A673 (cell line): Measurements from ENCODE around the gene KRCC1.

Experiments
- CTCF ChIP-seq: fragments of 300-800, 200-600 bp; sonication (generic); conservative IDR thresholded peaks from 2 replicates; pipeline ENCODE4 v1.5.1; 2017; ENCODE audit warnings: low read depth, mild to moderate bottlenecking, antibody characterized with exemption, low read length, moderate library complexity, mixed read lengths
- EZH2 ChIP-seq: fragments of 200-600 bp; sonication (generic); IDR thresholded peaks from 2 replicates; pipeline ENCODE4 v1.6.1; 2017; ENCODE audit warnings: borderline replicate concordance, low read depth, mild to moderate bottlenecking, mixed read lengths, antibody characterized with exemption, low read length; ENCODE audit not compliant: poor library complexity, severe bottlenecking

- TF ChIP-seq CTCF (no peak), EZH2 (no peak)
These were observed 38.4 kb downstream of the KRCC1 start for GRCh38 chr2:88016960-88017779.
